Right atrium auricular region (tissue), 2 donors: ENCODE results near the gene SMIM1. TPM values are rescaled to one million over a fixed set of nuclear protein-coding genes. Genes with fewer than 3 reads are reported as not detected.

Experiments used
- DNase-seq: peaks from one replicate; pipeline ENCODE4 v3.0.0-alpha.2; 2019; ENCODE audit warnings: low spot score
- H3K27ac ChIP-seq, 2 donors: fragments of 200-600 bp; sonication (generic); 1 replicate in 1 of 2; 2 replicates in 1 of 2; pipeline ENCODE4 v1.5.1; 2016 to 2019
- H3K27me3 ChIP-seq, 2 donors: fragments of 200-600 bp; sonication (generic); one replicate each; pipeline versions ENCODE4 v1.5.1 to v1.6.0; 2017 to 2019
- H3K36me3 ChIP-seq: fragments of 200-600 bp; sonication (generic); one replicate; pipeline ENCODE4 v1.5.1; 2016
- H3K4me1 ChIP-seq, 2 donors: fragments of 200-600 bp; sonication (generic); one replicate each; pipeline versions ENCODE4 v1.5.1 to v1.6.0; 2017 to 2019
- H3K4me3 ChIP-seq, 2 donors: fragments of 200-600 bp; sonication (generic); 1 replicate in 1 of 2; 2 replicates in 1 of 2; pipeline ENCODE4 v1.5.1; 2017 to 2019; ENCODE audit warnings: mild to moderate bottlenecking in 1 of 2, moderate library complexity in 1 of 2
- H3K9me3 ChIP-seq, 2 donors: fragments of 200-600 bp; sonication (generic); one replicate each; pipeline ENCODE4 v1.5.1; 2019
- CTCF ChIP-seq, 2 donors: fragments of 200-600 bp; sonication (generic); IDR thresholded peaks; one replicate each; pipeline ENCODE4 v1.5.1; 2019; ENCODE audit warnings: antibody characterized with exemption in 2 of 2
- total RNA-seq, 2 donors: library from RNA; depleted of rRNA; stranded (reverse); fragments of >200 nt; gene quantifications; one replicate each; pipeline ENCODE4 v1.1.0, GENCODE V29; 2016

The SMIM1 gene
- total RNA-seq, 2 donors from 2014 or later = 40.4 to 54.6 TPM

- Histone ChIP-seq H3K4me1 (peaks cover 0 to 24% of the 10 kb centered on the region in 2 donors), H3K9me3 (no peaks in the 10 kb centered on the region), H3K4me3 (no peak overlapping the region), H3K27me3 (no peaks in the 10 kb centered on the region), H3K27ac (peak overlapping the region; percentile 40 to 47), H3K36me3 (peaks cover 39% of the 10 kb centered on the region)
- no peak for DNase-seq
- no peak for TF ChIP-seq CTCF (IDR thresholded peaks at IDR 0.05)
These were observed 36.9 kb upstream of the SMIM1 start for GRCh38 chr1:3735688-3736087.

GRCh38 chr1:3736131-3736561 lies 36.4 kb upstream of the SMIM1 start:
- TF ChIP-seq CTCF (IDR thresholded peaks at IDR 0.05) = no peak
- no peak for DNase-seq
- no peaks in the 10 kb centered on the region for H3K9me3 ChIP-seq
- no peak overlapping the region for H3K4me3 ChIP-seq
- H3K27ac ChIP-seq = peak overlapping the region; percentile 21 to 47
- H3K4me1 ChIP-seq = peaks cover 0 to 24% of the 10 kb centered on the region in 2 donors
- H3K27me3 ChIP-seq = no peaks in the 10 kb centered on the region
- peaks cover 39% of the 10 kb centered on the region for H3K36me3 ChIP-seq

GRCh38 chr1:3736708-3737107 lies 35.8 kb upstream of the SMIM1 start:
- no peaks in the 10 kb centered on the region for H3K9me3 ChIP-seq
- H3K27ac ChIP-seq = peak overlapping the region in 1 of 2 donors; percentile 21
- H3K27me3 ChIP-seq = no peaks in the 10 kb centered on the region
- no peak for DNase-seq
- TF ChIP-seq CTCF (IDR thresholded peaks at IDR 0.05) = no peak
- peaks cover 0 to 20% of the 10 kb centered on the region in 2 donors for H3K4me1 ChIP-seq
- H3K36me3 ChIP-seq = peaks cover 42% of the 10 kb centered on the region
- no peak overlapping the region for H3K4me3 ChIP-seq

DNA sequence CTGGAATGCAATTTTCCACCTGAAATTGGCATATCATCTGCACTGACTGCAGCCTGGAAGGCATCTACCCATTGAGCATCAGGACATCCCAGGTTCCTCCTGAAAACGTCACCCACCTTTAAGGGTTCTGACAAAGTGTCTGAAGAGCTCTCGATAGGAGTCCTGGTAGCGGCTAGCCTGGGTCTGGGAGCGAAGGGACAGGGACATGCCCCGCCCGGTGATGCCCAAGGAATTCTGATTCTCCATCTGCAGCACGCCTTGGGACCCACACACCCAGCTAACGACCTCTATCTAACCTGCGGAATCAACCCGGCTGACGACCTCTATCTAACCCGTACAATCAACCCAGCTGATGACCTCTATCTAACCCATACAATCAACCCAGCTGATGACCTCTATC lies 33.6 kb upstream of the SMIM1 start:
- no peak for DNase-seq
- no peak overlapping the region for H3K27ac ChIP-seq
- no peak overlapping the region for H3K4me3 ChIP-seq
- no peak for TF ChIP-seq CTCF (IDR thresholded peaks at IDR 0.05)
- H3K4me1 ChIP-seq = no peaks in the 10 kb centered on the region
- no peaks in the 10 kb centered on the region for H3K27me3 ChIP-seq
- no peaks in the 10 kb centered on the region for H3K9me3 ChIP-seq
- peaks cover 54% of the 10 kb centered on the region for H3K36me3 ChIP-seq

GRCh38 chr1:3740042-3740441 lies 32.5 kb upstream of the SMIM1 start:
- no peak for DNase-seq
- H3K36me3 ChIP-seq = peaks cover 54% of the 10 kb centered on the region
- peaks cover 0 to 8% of the 10 kb centered on the region in 2 donors for H3K4me1 ChIP-seq
- H3K4me3 ChIP-seq = no peak overlapping the region
- no peaks in the 10 kb centered on the region for H3K9me3 ChIP-seq
- no peaks in the 10 kb centered on the region for H3K27me3 ChIP-seq
- no peak overlapping the region for H3K27ac ChIP-seq
- TF ChIP-seq CTCF (IDR thresholded peaks at IDR 0.05) = no peak

GRCh38 chr1:3740752-3741151 lies 31.8 kb upstream of the SMIM1 start:
- no peak for TF ChIP-seq CTCF (IDR thresholded peaks at IDR 0.05)
- DNase-seq = no peak
- H3K36me3 ChIP-seq = peaks cover 54% of the 10 kb centered on the region

More at GRCh38 chr1:3740752-3741151, 31.8 kb upstream of the SMIM1 start:
- no peak overlapping the region for H3K4me3 ChIP-seq
- no peak overlapping the region for H3K27ac ChIP-seq
- no peaks in the 10 kb centered on the region for H3K27me3 ChIP-seq
- H3K4me1 ChIP-seq = peaks cover 0 to 15% of the 10 kb centered on the region in 2 donors
- H3K9me3 ChIP-seq = no peaks in the 10 kb centered on the region
